EH (cell line): ENCODE measurements around the gene RAPGEF5.

Source experiments
- DNase-seq: peaks from one replicate; pipeline ENCODE4 v3.0.0-alpha.2; 2015; ENCODE audit warnings: low read depth

Gene RAPGEF5

GRCh38 chr7:22256541-22257096 is 100.3 kb downstream of the RAPGEF5 start:
- no peak for DNase-seq

GRCh38 chr7:22255834-22256233 is 101.1 kb downstream of the RAPGEF5 start:
- DNase-seq = no peak

- no peak for DNase-seq
Observed at GRCh38 chr7:22255342-22255741, 101.6 kb downstream of the RAPGEF5 start.

- no peak for DNase-seq
Observed at GRCh38 chr7:22252936-22253536, 103.9 kb downstream of the RAPGEF5 start.

- DNase-seq = no peak
Observed at GRCh38 chr7:22252016-22252415, 104.9 kb downstream of the RAPGEF5 start.

- DNase-seq = no peak
Observed at GRCh38 chr7:22251281-22251680, 105.7 kb downstream of the RAPGEF5 start.

- no peak for DNase-seq
Observed at GRCh38 chr7:22250390-22250789, 106.6 kb downstream of the RAPGEF5 start.

GRCh38 chr7:22248111-22248809 is 108.7 kb downstream of the RAPGEF5 start:
- no peak for DNase-seq

GRCh38 chr7:22241805-22242390 is 115.1 kb downstream of the RAPGEF5 start:
- DNase-seq = no peak

- DNase-seq = no peak
Observed at GRCh38 chr7:22240904-22241571, 115.9 kb downstream of the RAPGEF5 start.

- DNase-seq = peak; percentile 55
Observed at GRCh38 chr7:22238354-22239311, 118.3 kb downstream of the RAPGEF5 start.

GRCh38 chr7:22235134-22235533 is 121.8 kb downstream of the RAPGEF5 start:
- no peak for DNase-seq

- DNase-seq = no peak
Observed at GRCh38 chr7:22234227-22234626, 122.7 kb downstream of the RAPGEF5 start.

- no peak for DNase-seq
Observed at GRCh38 chr7:22231806-22232205, 125.1 kb downstream of the RAPGEF5 start.

- DNase-seq = no peak
Observed at GRCh38 chr7:22231141-22231540, 125.8 kb downstream of the RAPGEF5 start.

GRCh38 chr7:22230238-22230637 is 126.7 kb downstream of the RAPGEF5 start:
- no peak for DNase-seq

GRCh38 chr7:22229148-22229547 is 127.8 kb downstream of the RAPGEF5 start:
- DNase-seq = peak; percentile 24

- peak; percentile 31 for DNase-seq
Observed at GRCh38 chr7:22223807-22224206, 133.1 kb downstream of the RAPGEF5 start.

GRCh38 chr7:22220941-22221340 is 136.0 kb downstream of the RAPGEF5 start:
- no peak for DNase-seq

GRCh38 chr7:22219739-22220493 is 137.0 kb downstream of the RAPGEF5 start:
- peak; percentile 12 for DNase-seq

GRCh38 chr7:22219036-22219435 is 137.9 kb downstream of the RAPGEF5 start:
- DNase-seq = no peak
